Measurements from ENCODE around the gene PI4KB.

GRCh38 chr1:151266315-151266714, 60.9 kb downstream of the PI4KB start:
- TF ChIP-seq HES1 (IDR thresholded peaks at IDR 0.05; ENCODE audit: low read depth) (no peak), TBL1XR1 (IDR thresholded peaks at IDR 0.05; ENCODE audit: low read length in 2 of 2) (no peak), NFE2L1 (tag; IDR thresholded peaks at IDR 0.05; ENCODE audit: borderline replicate concordance, low read depth) (no peak), EP300 (IDR thresholded peaks at IDR 0.05; ENCODE audit: low read length) (no peak), SMARCA5 (IDR thresholded peaks at IDR 0.05) (no peak)
